Measurements from ENCODE around the gene MAP1B. TPM values are rescaled to one million over a fixed set of nuclear protein-coding genes. Genes with fewer than 3 reads are reported as not detected.

The MAP1B gene
- total RNA-seq, 1 experiment from 2014 or later = 8.9 TPM

DNA sequence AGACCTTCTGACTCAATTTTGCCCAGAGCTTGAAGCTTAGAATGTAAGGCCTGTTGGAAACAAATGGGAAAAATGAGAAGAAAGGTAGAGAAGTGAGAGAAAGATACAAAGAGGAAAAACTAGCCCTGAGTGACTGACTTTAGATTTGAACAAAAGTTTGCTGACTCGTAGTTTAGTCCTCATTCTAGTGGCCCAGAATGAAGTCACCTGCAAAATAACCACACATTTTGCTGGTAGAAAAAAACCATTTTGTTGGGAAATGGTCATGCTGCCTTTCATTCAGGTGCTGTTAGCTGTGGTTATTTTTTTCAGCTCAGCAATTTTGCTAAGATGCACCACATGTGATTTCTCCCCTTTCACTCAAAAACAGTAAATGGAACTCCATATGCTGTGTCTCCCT is 113.8 kb downstream of the MAP1B start:
- intact Hi-C loops (cut with micrococcal nuclease) = loop anchor here (10.0 kb wide), 1 partner anchor 666 kb away; no protein-coding TSS in a partner anchor
- no peak overlapping the region for H3K4me3 ChIP-seq (replicated peaks in 1 of 2; ENCODE audit: low read depth in 1 of 2, low read length in 2 of 2)
- POLR2A ChIA-PET = no interaction called here
- RAD21 ChIA-PET (ENCODE audit: low non-redundant PET in 1 of 2, low total read pairs in 2 of 2, uncharacterized antibody in 2 of 2, unreplicated experiment in 2 of 2) = no interaction called here
- CTCF ChIA-PET = no interaction called here
- DNase-seq (ENCODE audit: low read depth, low spot score) (no peak), ATAC-seq (no peak)
- peaks cover 47 to 51% of the 10 kb centered on the region in 2 experiments for H3K36me3 ChIP-seq (ENCODE audit: control insufficient read depth in 1 of 2, insufficient read depth in 2 of 2, low read length in 2 of 2)
- H4K20me1 ChIP-seq (ENCODE audit: insufficient read depth) = no peaks in the 10 kb centered on the region
- H3K27ac ChIP-seq (ENCODE audit: low read depth, low read length) = no peak overlapping the region
- no peak overlapping the region for H3K4me2 ChIP-seq (ENCODE audit: low read length)
- no peaks in the 10 kb centered on the region for H3K9me3 ChIP-seq (ENCODE audit: control insufficient read depth in 1 of 2, insufficient read depth in 1 of 2, low read depth in 1 of 2, low read length in 2 of 2)
- no peak overlapping the region for H3K9ac ChIP-seq (ENCODE audit: low read length)
- H3K79me2 ChIP-seq (ENCODE audit: insufficient read depth, low read length) = no peaks in the 10 kb centered on the region
- no TSS peak for BruUV-seq (replicated peaks)
- H3K4me1 ChIP-seq (ENCODE audit: control insufficient read depth in 1 of 2, insufficient read depth in 2 of 2, low read length in 2 of 2) = no peaks in the 10 kb centered on the region
- no peak for TF ChIP-seq ZFX (IDR thresholded peaks at IDR 0.05)
- no peak for TF ChIP-seq EZH2 (IDR thresholded peaks at IDR 0.05)
- TF ChIP-seq, protein P1, sequence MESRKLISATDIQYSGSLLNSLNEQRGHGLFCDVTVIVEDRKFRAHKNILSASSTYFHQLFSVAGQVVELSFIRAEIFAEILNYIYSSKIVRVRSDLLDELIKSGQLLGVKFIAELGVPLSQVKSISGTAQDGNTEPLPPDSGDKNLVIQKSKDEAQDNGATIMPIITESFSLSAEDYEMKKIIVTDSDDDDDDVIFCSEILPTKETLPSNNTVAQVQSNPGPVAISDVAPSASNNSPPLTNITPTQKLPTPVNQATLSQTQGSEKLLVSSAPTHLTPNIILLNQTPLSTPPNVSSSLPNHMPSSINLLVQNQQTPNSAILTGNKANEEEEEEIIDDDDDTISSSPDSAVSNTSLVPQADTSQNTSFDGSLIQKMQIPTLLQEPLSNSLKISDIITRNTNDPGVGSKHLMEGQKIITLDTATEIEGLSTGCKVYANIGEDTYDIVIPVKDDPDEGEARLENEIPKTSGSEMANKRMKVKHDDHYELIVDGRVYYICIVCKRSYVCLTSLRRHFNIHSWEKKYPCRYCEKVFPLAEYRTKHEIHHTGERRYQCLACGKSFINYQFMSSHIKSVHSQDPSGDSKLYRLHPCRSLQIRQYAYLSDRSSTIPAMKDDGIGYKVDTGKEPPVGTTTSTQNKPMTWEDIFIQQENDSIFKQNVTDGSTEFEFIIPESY (IDR thresholded peaks at IDR 0.05; ENCODE audit: extremely low read depth, insufficient replicate concordance, low read length) = no peak
- no peak for TF ChIP-seq FOSL1 (IDR thresholded peaks at IDR 0.05; ENCODE audit: low read depth)
- H3K9me2 ChIP-seq (ENCODE audit: insufficient read depth) = no peaks in the 10 kb centered on the region
- H2AFZ ChIP-seq (ENCODE audit: low read depth, low read length, poor library complexity, severe bottlenecking) = no peak overlapping the region
- H3K27me3 ChIP-seq (ENCODE audit: insufficient read depth, low read length) = no peaks in the 10 kb centered on the region

DNA sequence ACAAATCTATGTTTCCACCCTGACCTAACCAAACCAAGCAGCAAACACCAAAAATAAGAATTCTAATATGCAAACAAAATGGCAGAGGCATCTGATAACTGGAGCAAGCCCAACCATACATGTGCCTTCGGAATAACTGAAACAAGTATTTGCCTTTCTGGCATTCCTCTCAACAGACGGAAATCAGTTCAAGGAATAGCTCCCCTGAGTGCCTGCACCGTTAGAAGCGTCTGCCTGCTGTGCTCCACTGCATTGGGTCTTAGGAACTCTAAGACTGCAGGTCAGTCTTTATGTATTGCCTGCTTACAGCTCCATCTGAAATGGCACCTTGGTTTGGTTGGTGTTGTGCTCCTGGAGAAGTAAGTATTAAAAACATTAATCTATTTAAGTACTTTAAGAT is 114.3 kb downstream of the MAP1B start:
- DNase-seq (ENCODE audit: low read depth, low spot score) (no peak), ATAC-seq (no peak)
- RAD21 ChIA-PET (ENCODE audit: low non-redundant PET in 1 of 2, low total read pairs in 2 of 2, uncharacterized antibody in 2 of 2, unreplicated experiment in 2 of 2) = no interaction called here
- H3K4me1 ChIP-seq (ENCODE audit: control insufficient read depth in 1 of 2, insufficient read depth in 2 of 2, low read length in 2 of 2) = no peaks in the 10 kb centered on the region
- H3K4me3 ChIP-seq (replicated peaks in 1 of 2; ENCODE audit: low read depth in 1 of 2, low read length in 2 of 2) = no peak overlapping the region
- H3K36me3 ChIP-seq (ENCODE audit: control insufficient read depth in 1 of 2, insufficient read depth in 2 of 2, low read length in 2 of 2) = peaks cover 48 to 51% of the 10 kb centered on the region in 2 experiments
- POLR2A ChIA-PET = no interaction called here
- no peak overlapping the region for H3K4me2 ChIP-seq (ENCODE audit: low read length)
- no peak overlapping the region for H2AFZ ChIP-seq (ENCODE audit: low read depth, low read length, poor library complexity, severe bottlenecking)
- H3K27me3 ChIP-seq (ENCODE audit: insufficient read depth, low read length) = no peaks in the 10 kb centered on the region
- no peak overlapping the region for H3K9ac ChIP-seq (ENCODE audit: low read length)
- intact Hi-C loops (cut with micrococcal nuclease) = loop anchor here (10.0 kb wide), 1 partner anchor 667 kb away; no protein-coding TSS in a partner anchor
- H3K9me2 ChIP-seq (ENCODE audit: insufficient read depth) = no peaks in the 10 kb centered on the region
- no peak overlapping the region for H3K27ac ChIP-seq (ENCODE audit: low read depth, low read length)
- BruUV-seq (replicated peaks) = no TSS peak
- CTCF ChIA-PET = no interaction called here
- no peaks in the 10 kb centered on the region for H4K20me1 ChIP-seq (ENCODE audit: insufficient read depth)
- H3K79me2 ChIP-seq (ENCODE audit: insufficient read depth, low read length) = no peaks in the 10 kb centered on the region
- H3K9me3 ChIP-seq (ENCODE audit: control insufficient read depth in 1 of 2, insufficient read depth in 1 of 2, low read depth in 1 of 2, low read length in 2 of 2) = no peaks in the 10 kb centered on the region
- TF ChIP-seq, protein P2, sequence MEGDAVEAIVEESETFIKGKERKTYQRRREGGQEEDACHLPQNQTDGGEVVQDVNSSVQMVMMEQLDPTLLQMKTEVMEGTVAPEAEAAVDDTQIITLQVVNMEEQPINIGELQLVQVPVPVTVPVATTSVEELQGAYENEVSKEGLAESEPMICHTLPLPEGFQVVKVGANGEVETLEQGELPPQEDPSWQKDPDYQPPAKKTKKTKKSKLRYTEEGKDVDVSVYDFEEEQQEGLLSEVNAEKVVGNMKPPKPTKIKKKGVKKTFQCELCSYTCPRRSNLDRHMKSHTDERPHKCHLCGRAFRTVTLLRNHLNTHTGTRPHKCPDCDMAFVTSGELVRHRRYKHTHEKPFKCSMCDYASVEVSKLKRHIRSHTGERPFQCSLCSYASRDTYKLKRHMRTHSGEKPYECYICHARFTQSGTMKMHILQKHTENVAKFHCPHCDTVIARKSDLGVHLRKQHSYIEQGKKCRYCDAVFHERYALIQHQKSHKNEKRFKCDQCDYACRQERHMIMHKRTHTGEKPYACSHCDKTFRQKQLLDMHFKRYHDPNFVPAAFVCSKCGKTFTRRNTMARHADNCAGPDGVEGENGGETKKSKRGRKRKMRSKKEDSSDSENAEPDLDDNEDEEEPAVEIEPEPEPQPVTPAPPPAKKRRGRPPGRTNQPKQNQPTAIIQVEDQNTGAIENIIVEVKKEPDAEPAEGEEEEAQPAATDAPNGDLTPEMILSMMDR (IDR thresholded peaks at IDR 0.05 in 2 of 3, conservative IDR thresholded peaks at IDR 0.05 in 1 of 3; ENCODE audit: borderline replicate concordance in 1 of 3, insufficient read depth in 1 of 3, low read depth in 2 of 3, low read length in 2 of 3) = no peak
- TF ChIP-seq SP1 (IDR thresholded peaks at IDR 0.05; ENCODE audit: low read depth) = no peak
- TF ChIP-seq, protein P1 (IDR thresholded peaks at IDR 0.05; ENCODE audit: extremely low read depth, insufficient replicate concordance, low read length) = no peak
- no peak for TF ChIP-seq SIN3A (IDR thresholded peaks at IDR 0.05; ENCODE audit: low read depth)
- TF ChIP-seq, protein P3, sequence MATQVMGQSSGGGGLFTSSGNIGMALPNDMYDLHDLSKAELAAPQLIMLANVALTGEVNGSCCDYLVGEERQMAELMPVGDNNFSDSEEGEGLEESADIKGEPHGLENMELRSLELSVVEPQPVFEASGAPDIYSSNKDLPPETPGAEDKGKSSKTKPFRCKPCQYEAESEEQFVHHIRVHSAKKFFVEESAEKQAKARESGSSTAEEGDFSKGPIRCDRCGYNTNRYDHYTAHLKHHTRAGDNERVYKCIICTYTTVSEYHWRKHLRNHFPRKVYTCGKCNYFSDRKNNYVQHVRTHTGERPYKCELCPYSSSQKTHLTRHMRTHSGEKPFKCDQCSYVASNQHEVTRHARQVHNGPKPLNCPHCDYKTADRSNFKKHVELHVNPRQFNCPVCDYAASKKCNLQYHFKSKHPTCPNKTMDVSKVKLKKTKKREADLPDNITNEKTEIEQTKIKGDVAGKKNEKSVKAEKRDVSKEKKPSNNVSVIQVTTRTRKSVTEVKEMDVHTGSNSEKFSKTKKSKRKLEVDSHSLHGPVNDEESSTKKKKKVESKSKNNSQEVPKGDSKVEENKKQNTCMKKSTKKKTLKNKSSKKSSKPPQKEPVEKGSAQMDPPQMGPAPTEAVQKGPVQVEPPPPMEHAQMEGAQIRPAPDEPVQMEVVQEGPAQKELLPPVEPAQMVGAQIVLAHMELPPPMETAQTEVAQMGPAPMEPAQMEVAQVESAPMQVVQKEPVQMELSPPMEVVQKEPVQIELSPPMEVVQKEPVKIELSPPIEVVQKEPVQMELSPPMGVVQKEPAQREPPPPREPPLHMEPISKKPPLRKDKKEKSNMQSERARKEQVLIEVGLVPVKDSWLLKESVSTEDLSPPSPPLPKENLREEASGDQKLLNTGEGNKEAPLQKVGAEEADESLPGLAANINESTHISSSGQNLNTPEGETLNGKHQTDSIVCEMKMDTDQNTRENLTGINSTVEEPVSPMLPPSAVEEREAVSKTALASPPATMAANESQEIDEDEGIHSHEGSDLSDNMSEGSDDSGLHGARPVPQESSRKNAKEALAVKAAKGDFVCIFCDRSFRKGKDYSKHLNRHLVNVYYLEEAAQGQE (IDR thresholded peaks at IDR 0.05; ENCODE audit: low read depth) = no peak
- TF ChIP-seq EZH2phosphoT487 (IDR thresholded peaks at IDR 0.05; ENCODE audit: borderline replicate concordance) = no peak
- no peak for TF ChIP-seq EGR1 (IDR thresholded peaks at IDR 0.05; ENCODE audit: low read depth)
